C4-2B (cell line): ENCODE measurements around the gene CTNND1.

Source experiments
- CTCF ChIP-seq: fragments of 450-650 bp; conservative IDR thresholded peaks from 2 replicates; pipeline ENCODE4 v1.5.1; 2017; ENCODE audit warnings: mild to moderate bottlenecking
- ZFX ChIP-seq: fragments of 450-650 bp; IDR thresholded peaks from 2 replicates; pipeline ENCODE4 v1.6.1; 2017

- no peak for TF ChIP-seq CTCF
- TF ChIP-seq ZFX: no peak
These were observed 25.8 kb upstream of the CTNND1 start for GRCh38 chr11:57735619-57736298.
